Left ventricle myocardium inferior (tissue), 1 donor: ENCODE results near the gene FANCD2. TPM values are rescaled to one million over a fixed set of nuclear protein-coding genes. Genes with fewer than 3 reads are reported as not detected.
"Not testable (repeated sequence)": the region's sequence is repeated elsewhere in the genome, so short reads cannot be mapped to it uniquely, and the experiment has no call there.

Source experiments
- DNase-seq: peaks from one replicate; pipeline ENCODE4 v3.0.0-alpha.2; 2020
- H3K27ac ChIP-seq: fragments of 200-600 bp; replicated peaks from 2 replicates; pipeline ENCODE4 v1.8.0; 2021
- H3K27me3 ChIP-seq: fragments of 200-600 bp; 2 replicates; pipeline ENCODE4 v1.8.0; 2021; ENCODE audit warnings: low read depth
- H3K36me3 ChIP-seq: fragments of 200-600 bp; 2 replicates; pipeline ENCODE4 v1.8.0; 2021
- H3K4me1 ChIP-seq: fragments of 200-600 bp; 2 replicates; pipeline ENCODE4 v1.8.0; 2021
- H3K4me3 ChIP-seq: fragments of 200-600 bp; 2 replicates; pipeline ENCODE4 v1.8.0; 2021; ENCODE audit warnings: mild to moderate bottlenecking, moderate library complexity
- H3K9me3 ChIP-seq: fragments of 200-600 bp; replicated peaks from 2 replicates; pipeline ENCODE4 v1.8.0; 2021
- CTCF ChIP-seq: fragments of 200-600 bp; IDR thresholded peaks from 2 replicates; pipeline ENCODE4 v1.8.0; 2021; ENCODE audit warnings: antibody characterized with exemption, mild to moderate bottlenecking, borderline replicate concordance
- intact Hi-C: fragments of 100-400 bp; cut with micrococcal nuclease; formaldehyde crosslinking; loops from one replicate; pipeline ENCODE4 v1.11.0; 2022
- total RNA-seq: library from RNA; stranded (reverse); fragmentation: NEBNext Ultra II Directional; extraction: Animal tissue kit (Norgen Biotek cat#: 25700); gene quantifications from one replicate; pipeline ENCODE4 v1.2.1, GENCODE V29; 2021
- donor health status: DM: no; HTN: yes; CAD: no; lungs with severe emphysema.

The FANCD2 gene
- total RNA-seq, 1 donor from 2014 or later = 0.77 TPM

- H3K36me3 ChIP-seq = no peaks in the 10 kb centered on the region
- H3K9me3 ChIP-seq = no peaks in the 10 kb centered on the region
- H3K4me3 ChIP-seq = peak overlapping the region; percentile 84
- H3K27me3 ChIP-seq = no peaks in the 10 kb centered on the region
- peak overlapping the region; percentile 72 for H3K27ac ChIP-seq
- H3K4me1 ChIP-seq = peaks cover 51% of the 10 kb centered on the region
- intact Hi-C loops = no loop called here
- no peak for TF ChIP-seq CTCF
- peak; percentile 97 for DNase-seq
These were observed 15.3 kb upstream of the FANCD2 start for GRCh38 chr3:10010878-10011465.

- H3K4me3 ChIP-seq = peak overlapping the region; percentile 84
- no peaks in the 10 kb centered on the region for H3K27me3 ChIP-seq
- H3K27ac ChIP-seq = peak overlapping the region; percentile 25
- no peak for TF ChIP-seq CTCF
- DNase-seq = no peak
- H3K9me3 ChIP-seq = no peaks in the 10 kb centered on the region
- peaks cover 57% of the 10 kb centered on the region for H3K4me1 ChIP-seq
- intact Hi-C loops = no loop called here
- H3K36me3 ChIP-seq = no peaks in the 10 kb centered on the region
These were observed 14.6 kb upstream of the FANCD2 start for GRCh38 chr3:10011631-10012030.

GRCh38 chr3:10012106-10012505 lies 14.1 kb upstream of the FANCD2 start:
- Histone ChIP-seq H3K9me3 (no peaks in the 10 kb centered on the region), H3K4me3 (no peak overlapping the region), H3K4me1 (peaks cover 62% of the 10 kb centered on the region), H3K27me3 (no peaks in the 10 kb centered on the region), H3K27ac (no peak overlapping the region), H3K36me3 (no peaks in the 10 kb centered on the region)
- TF ChIP-seq CTCF = no peak
- DNase-seq = no peak
- intact Hi-C loops = no loop called here

GRCh38 chr3:10015461-10015904 lies 10.8 kb upstream of the FANCD2 start:
- H3K36me3 ChIP-seq = peaks cover 28% of the 10 kb centered on the region
- H3K4me3 ChIP-seq = peak overlapping the region; percentile 41
- H3K27me3 ChIP-seq = no peaks in the 10 kb centered on the region
- no peaks in the 10 kb centered on the region for H3K9me3 ChIP-seq
- intact Hi-C loops = no loop called here
- H3K4me1 ChIP-seq = peaks cover 46% of the 10 kb centered on the region
- no peak for TF ChIP-seq CTCF
- H3K27ac ChIP-seq = peak overlapping the region; percentile 92
- peak; percentile 84 for DNase-seq

GRCh38 chr3:10017636-10018292 lies 8.5 kb upstream of the FANCD2 start:
- no peaks in the 10 kb centered on the region for H3K27me3 ChIP-seq
- peaks cover 33% of the 10 kb centered on the region for H3K4me1 ChIP-seq
- H3K4me3 ChIP-seq = no peak overlapping the region
- no peaks in the 10 kb centered on the region for H3K9me3 ChIP-seq
- TF ChIP-seq CTCF = no peak
- no peak for DNase-seq
- H3K27ac ChIP-seq = peak overlapping the region; percentile 92
- intact Hi-C loops = no loop called here
- H3K36me3 ChIP-seq = peaks cover 49% of the 10 kb centered on the region

- H3K27me3 ChIP-seq, intact Hi-C loops, H3K4me3 ChIP-seq, H3K27ac ChIP-seq, DNase-seq, H3K9me3 ChIP-seq: not testable (repeated sequence)
- Histone ChIP-seq H3K4me1 (peaks cover 36% of the 10 kb centered on the region), H3K36me3 (peaks cover 59% of the 10 kb centered on the region)
These were observed 7.4 kb upstream of the FANCD2 start for GRCh38 chr3:10018806-10019205.
